Measurements from ENCODE around the gene CUL4A.

Gene CUL4A

DNA sequence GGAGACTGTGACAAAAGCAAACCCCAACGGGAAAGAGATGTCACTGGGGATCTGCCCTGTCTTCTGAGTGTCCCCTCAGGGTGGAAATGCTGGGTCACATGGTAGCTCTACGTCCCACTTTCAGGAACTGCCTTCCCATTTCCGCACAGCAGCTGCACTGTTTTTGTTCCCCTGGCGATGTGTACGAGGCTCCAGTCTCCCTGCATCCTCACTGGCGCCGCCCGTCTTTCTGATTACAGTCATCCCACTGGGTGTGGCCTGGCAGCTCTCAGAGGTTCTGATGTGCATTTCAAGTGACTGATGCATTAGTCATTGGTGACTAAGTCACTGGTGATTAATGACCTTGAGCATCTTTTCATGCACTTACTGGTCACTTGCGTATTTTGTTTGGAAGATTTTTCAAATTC is 22.1 kb upstream of the CUL4A start:
- no peak for DNase-seq (ENCODE audit: low read depth)
- TF ChIP-seq, protein P1, sequence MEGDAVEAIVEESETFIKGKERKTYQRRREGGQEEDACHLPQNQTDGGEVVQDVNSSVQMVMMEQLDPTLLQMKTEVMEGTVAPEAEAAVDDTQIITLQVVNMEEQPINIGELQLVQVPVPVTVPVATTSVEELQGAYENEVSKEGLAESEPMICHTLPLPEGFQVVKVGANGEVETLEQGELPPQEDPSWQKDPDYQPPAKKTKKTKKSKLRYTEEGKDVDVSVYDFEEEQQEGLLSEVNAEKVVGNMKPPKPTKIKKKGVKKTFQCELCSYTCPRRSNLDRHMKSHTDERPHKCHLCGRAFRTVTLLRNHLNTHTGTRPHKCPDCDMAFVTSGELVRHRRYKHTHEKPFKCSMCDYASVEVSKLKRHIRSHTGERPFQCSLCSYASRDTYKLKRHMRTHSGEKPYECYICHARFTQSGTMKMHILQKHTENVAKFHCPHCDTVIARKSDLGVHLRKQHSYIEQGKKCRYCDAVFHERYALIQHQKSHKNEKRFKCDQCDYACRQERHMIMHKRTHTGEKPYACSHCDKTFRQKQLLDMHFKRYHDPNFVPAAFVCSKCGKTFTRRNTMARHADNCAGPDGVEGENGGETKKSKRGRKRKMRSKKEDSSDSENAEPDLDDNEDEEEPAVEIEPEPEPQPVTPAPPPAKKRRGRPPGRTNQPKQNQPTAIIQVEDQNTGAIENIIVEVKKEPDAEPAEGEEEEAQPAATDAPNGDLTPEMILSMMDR (IDR thresholded peaks at IDR 0.05; ENCODE audit: control insufficient read depth, extremely low read depth, insufficient read depth): no peak
- H3K4me3 ChIP-seq (ENCODE audit: low read depth, low read length): no peak overlapping the region

- no peak for DNase-seq (ENCODE audit: low read depth)
Measured at GRCh38 chr13:113187883-113188665, 21.3 kb upstream of the CUL4A start.

DNA sequence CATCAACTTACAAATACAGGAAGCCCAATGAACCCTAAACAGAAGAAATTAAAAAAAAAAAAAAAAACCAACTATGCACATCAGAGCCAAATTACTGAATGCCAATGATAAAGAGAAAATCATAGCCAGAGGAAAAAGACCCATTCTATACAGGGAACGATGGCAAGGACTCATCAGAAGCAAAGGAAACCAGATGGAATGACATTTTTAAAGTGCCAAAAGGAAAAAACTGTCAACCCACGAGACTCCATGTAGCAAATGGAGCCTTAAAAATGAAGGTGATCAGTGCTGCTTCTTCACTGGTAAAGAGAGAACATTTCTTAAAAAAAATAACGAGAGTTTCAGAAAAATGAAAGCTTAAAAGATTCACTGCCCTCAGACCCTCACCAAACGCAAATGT is 19.2 kb upstream of the CUL4A start:
- TF ChIP-seq, protein P1 (IDR thresholded peaks at IDR 0.05; ENCODE audit: control insufficient read depth, extremely low read depth, insufficient read depth): no peak
- H3K4me3 ChIP-seq (ENCODE audit: low read depth, low read length): no peak overlapping the region

More at GRCh38 chr13:113187883-113188665, 21.3 kb upstream of the CUL4A start:
- no peak overlapping the region for H3K4me3 ChIP-seq (ENCODE audit: low read depth, low read length)
- TF ChIP-seq, protein P1 (IDR thresholded peaks at IDR 0.05; ENCODE audit: control insufficient read depth, extremely low read depth, insufficient read depth): no peak

DNA sequence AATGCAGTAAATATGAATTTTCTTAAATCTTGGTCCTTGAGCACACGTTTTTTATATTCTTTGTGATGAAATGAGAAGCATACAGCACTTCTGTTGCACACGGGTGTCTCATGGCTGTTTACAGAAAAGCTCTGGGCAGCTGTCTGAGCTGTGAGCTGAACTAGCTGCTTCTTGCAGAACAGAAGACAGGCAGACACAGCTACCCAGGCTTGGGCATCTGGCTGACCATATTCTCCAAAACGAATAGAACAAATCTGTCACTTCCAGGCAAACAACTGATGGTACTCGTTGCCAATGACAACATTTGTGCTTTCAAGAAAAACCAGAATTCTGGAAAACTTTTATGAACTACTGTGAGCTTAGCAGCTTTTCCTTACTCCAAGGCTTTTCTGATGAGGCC is 17.1 kb upstream of the CUL4A start:
- TF ChIP-seq, protein P1 (IDR thresholded peaks at IDR 0.05; ENCODE audit: control insufficient read depth, extremely low read depth, insufficient read depth): no peak
- no peak overlapping the region for H3K4me3 ChIP-seq (ENCODE audit: low read depth, low read length)
- DNase-seq (ENCODE audit: low read depth): no peak

More for the DNA sequence above, 19.2 kb upstream of the CUL4A start:
- DNase-seq (ENCODE audit: low read depth): no peak

DNA sequence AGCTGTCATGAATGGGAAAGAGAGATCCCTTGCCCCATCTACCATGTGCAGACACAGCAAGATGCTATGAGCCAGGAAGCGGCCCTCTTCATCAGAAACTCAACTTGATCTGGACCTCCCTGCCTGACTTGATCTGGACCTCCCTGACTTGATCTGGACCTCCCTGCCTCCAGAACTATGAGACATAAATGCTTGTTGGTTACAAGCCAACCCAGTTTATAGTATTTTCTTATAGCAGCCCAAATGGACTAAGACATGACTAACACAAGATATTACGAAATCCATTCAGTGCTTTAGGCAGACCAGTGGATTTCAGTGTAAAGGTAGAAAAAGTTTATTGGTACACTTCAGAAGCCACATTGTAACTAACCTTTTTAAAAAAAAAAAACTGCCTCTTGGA is 16.5 kb upstream of the CUL4A start:
- TF ChIP-seq, protein P1 (IDR thresholded peaks at IDR 0.05; ENCODE audit: control insufficient read depth, extremely low read depth, insufficient read depth): no peak
- DNase-seq (ENCODE audit: low read depth): no peak
- no peak overlapping the region for H3K4me3 ChIP-seq (ENCODE audit: low read depth, low read length)

DNA sequence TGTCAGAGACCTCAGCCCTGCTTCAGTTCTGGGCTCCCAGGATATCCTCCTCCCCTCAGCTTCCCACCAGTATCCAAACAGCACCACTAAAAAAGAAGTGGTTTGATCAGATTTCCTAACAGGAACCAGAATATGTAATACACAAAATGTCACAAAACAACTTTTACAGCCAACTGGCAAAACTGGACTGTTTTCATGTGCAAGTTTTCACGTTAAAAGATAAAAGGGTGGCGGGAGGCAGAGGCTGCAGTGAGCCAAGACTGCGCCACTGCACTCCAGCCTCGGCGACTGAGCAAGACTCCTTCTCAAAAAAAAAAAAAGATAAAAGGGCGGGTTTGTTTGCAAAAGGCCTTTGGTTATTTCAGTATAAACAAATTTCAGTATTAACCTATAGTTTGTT is 14.1 kb upstream of the CUL4A start:
- peak overlapping the region; percentile 24 for H3K4me3 ChIP-seq (ENCODE audit: low read depth, low read length)
- DNase-seq (ENCODE audit: low read depth): peak; percentile 72
- TF ChIP-seq, protein P1 (IDR thresholded peaks at IDR 0.05; ENCODE audit: control insufficient read depth, extremely low read depth, insufficient read depth): no peak
